ENCODE data around the gene DPP4.
A peak's percentile ranks its signal among the peaks of the same experiment; 100 is the strongest.

The DPP4 gene

DNA sequence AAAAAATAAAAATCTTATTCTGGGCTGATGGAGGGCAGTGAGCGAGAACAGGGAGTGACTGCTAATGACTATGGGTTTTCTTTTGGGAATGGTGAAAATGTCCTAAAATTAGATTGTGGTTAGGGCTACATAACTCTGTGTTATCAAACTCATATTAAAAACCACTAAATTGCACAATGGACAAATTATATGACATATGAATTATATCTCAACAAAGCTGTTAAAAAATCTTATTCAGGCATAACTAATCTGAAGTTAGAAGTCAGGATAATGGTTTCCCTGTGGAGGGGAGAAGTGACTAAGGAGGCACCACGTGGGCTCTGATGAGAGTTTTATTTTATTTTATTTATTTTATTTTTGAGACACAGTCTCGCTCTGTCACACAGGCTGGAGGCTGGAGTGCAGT lies 32.1 kb upstream of the DPP4 start:
- no peaks in the 10 kb centered on the region for H3K36me3 ChIP-seq (ENCODE audit: control insufficient read depth in 2 of 2, insufficient read depth in 1 of 2, low read length in 2 of 2)
- H3K4me1 ChIP-seq (ENCODE audit: control insufficient read depth, insufficient read depth, low read length), result no peaks in the 10 kb centered on the region
- ChIA-PET POLR2A (no interaction called here), CTCF (interaction anchor here (0.6 kb wide), 1 partner anchor 192 kb away, joined by 3 read pairs; no protein-coding TSS in a partner anchor)
- no peak overlapping the region for H3K27ac ChIP-seq (ENCODE audit: extremely low read depth, low read depth, low read length)
- TF ChIP-seq, protein P1, sequence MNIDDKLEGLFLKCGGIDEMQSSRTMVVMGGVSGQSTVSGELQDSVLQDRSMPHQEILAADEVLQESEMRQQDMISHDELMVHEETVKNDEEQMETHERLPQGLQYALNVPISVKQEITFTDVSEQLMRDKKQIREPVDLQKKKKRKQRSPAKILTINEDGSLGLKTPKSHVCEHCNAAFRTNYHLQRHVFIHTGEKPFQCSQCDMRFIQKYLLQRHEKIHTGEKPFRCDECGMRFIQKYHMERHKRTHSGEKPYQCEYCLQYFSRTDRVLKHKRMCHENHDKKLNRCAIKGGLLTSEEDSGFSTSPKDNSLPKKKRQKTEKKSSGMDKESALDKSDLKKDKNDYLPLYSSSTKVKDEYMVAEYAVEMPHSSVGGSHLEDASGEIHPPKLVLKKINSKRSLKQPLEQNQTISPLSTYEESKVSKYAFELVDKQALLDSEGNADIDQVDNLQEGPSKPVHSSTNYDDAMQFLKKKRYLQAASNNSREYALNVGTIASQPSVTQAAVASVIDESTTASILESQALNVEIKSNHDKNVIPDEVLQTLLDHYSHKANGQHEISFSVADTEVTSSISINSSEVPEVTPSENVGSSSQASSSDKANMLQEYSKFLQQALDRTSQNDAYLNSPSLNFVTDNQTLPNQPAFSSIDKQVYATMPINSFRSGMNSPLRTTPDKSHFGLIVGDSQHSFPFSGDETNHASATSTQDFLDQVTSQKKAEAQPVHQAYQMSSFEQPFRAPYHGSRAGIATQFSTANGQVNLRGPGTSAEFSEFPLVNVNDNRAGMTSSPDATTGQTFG (tag by site-specific recombination; IDR thresholded peaks at IDR 0.05; ENCODE audit: borderline replicate concordance), result no peak
- TF ChIP-seq, protein P2, sequence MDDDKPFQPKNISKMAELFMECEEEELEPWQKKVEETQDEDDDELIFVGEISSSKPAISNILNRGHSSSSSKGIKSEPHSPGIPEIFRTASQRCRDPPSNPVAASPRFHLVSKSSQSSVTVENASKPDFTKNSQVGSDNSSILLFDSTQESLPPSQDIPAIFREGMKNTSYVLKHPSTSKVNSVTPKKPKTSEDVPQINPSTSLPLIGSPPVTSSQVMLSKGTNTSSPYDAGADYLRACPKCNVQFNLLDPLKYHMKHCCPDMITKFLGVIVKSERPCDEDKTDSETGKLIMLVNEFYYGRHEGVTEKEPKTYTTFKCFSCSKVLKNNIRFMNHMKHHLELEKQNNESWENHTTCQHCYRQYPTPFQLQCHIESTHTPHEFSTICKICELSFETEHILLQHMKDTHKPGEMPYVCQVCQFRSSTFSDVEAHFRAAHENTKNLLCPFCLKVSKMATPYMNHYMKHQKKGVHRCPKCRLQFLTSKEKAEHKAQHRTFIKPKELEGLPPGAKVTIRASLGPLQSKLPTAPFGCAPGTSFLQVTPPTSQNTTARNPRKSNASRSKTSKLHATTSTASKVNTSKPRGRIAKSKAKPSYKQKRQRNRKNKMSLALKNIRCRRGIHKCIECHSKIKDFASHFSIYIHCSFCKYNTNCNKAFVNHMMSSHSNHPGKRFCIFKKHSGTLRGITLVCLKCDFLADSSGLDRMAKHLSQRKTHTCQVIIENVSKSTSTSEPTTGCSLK (tag by site-specific recombination; IDR thresholded peaks at IDR 0.05), result no peak
- H3K4me3 ChIP-seq (ENCODE audit: low read depth, low read length), result no peak overlapping the region
- H3K9me3 ChIP-seq (ENCODE audit: control insufficient read depth, insufficient read depth, low read depth, low read length), result no peaks in the 10 kb centered on the region

DNA sequence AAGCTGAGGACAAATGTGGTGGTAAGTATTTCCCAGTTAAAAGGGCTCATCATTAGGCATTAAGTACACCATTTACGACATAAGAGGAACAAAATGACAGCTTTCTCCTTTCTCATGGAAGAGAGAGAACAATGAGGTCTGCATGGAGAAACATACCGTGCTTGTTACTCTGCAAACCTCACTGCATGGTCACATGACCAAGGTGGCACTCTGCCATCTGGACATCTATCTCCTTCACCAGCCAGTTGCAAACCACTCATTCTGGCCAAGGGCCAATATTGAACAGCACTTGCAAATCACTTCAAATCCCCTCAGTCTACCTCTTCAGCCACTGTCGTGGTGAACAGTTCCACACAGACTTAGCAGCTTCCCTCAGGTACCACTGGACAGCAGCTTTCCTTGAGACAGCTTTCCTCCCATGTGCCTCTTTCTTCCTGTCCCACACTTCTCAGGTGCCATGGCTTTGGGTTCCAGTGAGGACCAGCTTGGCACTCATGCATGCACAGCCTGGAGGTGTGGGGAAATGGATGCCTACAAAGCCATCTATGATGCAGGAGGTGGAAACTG lies 29.5 kb upstream of the DPP4 start:
- TF ChIP-seq, protein P3, sequence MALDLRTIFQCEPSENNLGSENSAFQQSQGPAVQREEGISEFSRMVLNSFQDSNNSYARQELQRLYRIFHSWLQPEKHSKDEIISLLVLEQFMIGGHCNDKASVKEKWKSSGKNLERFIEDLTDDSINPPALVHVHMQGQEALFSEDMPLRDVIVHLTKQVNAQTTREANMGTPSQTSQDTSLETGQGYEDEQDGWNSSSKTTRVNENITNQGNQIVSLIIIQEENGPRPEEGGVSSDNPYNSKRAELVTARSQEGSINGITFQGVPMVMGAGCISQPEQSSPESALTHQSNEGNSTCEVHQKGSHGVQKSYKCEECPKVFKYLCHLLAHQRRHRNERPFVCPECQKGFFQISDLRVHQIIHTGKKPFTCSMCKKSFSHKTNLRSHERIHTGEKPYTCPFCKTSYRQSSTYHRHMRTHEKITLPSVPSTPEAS (tag by site-specific recombination; IDR thresholded peaks at IDR 0.05), result no peak
- TF ChIP-seq ZNF777 (tag by site-specific recombination; IDR thresholded peaks at IDR 0.05; ENCODE audit: borderline replicate concordance), result no peak
- TF ChIP-seq, protein P4, sequence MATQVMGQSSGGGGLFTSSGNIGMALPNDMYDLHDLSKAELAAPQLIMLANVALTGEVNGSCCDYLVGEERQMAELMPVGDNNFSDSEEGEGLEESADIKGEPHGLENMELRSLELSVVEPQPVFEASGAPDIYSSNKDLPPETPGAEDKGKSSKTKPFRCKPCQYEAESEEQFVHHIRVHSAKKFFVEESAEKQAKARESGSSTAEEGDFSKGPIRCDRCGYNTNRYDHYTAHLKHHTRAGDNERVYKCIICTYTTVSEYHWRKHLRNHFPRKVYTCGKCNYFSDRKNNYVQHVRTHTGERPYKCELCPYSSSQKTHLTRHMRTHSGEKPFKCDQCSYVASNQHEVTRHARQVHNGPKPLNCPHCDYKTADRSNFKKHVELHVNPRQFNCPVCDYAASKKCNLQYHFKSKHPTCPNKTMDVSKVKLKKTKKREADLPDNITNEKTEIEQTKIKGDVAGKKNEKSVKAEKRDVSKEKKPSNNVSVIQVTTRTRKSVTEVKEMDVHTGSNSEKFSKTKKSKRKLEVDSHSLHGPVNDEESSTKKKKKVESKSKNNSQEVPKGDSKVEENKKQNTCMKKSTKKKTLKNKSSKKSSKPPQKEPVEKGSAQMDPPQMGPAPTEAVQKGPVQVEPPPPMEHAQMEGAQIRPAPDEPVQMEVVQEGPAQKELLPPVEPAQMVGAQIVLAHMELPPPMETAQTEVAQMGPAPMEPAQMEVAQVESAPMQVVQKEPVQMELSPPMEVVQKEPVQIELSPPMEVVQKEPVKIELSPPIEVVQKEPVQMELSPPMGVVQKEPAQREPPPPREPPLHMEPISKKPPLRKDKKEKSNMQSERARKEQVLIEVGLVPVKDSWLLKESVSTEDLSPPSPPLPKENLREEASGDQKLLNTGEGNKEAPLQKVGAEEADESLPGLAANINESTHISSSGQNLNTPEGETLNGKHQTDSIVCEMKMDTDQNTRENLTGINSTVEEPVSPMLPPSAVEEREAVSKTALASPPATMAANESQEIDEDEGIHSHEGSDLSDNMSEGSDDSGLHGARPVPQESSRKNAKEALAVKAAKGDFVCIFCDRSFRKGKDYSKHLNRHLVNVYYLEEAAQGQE (tag by site-specific recombination; IDR thresholded peaks at IDR 0.05), result peak; percentile 71
- no peaks in the 10 kb centered on the region for H3K9me3 ChIP-seq (ENCODE audit: control insufficient read depth, insufficient read depth, low read depth, low read length)
- ChIA-PET POLR2A (no interaction called here), CTCF (interaction anchor here (0.8 to 0.9 kb wide), 2 partner anchors 22 to 223 kb away, joined by 3 to 4 read pairs; no protein-coding TSS in a partner anchor)
- H3K27ac ChIP-seq (ENCODE audit: extremely low read depth, low read depth, low read length), result no peak overlapping the region
- no peaks in the 10 kb centered on the region for H3K36me3 ChIP-seq (ENCODE audit: control insufficient read depth in 2 of 2, insufficient read depth in 1 of 2, low read length in 2 of 2)
- no peaks in the 10 kb centered on the region for H3K4me1 ChIP-seq (ENCODE audit: control insufficient read depth, insufficient read depth, low read length)
- H3K4me3 ChIP-seq (ENCODE audit: low read depth, low read length), result no peak overlapping the region

DNA sequence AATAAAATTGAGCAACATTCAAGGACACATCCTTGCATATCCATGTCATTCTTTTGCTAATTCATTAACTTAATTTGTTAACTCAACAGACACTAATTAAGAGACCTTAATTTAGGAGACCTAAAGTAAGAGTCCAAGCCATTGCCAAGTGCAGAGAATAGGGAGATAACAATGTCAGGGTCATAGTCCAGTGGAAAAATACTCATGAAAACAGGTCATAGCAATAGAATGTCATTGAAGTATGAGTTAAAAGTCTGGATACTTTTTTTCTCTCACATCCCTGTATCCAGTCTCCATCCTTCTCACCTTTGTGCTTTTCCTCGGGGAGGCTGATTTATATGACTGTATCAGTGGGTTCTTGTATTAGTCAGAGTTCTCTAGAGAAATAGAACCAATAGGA lies 26.6 kb upstream of the DPP4 start:
- H3K9me3 ChIP-seq (ENCODE audit: control insufficient read depth, insufficient read depth, low read depth, low read length), result no peaks in the 10 kb centered on the region
- H3K36me3 ChIP-seq (ENCODE audit: control insufficient read depth in 2 of 2, insufficient read depth in 1 of 2, low read length in 2 of 2), result no peaks in the 10 kb centered on the region
- H3K4me3 ChIP-seq (ENCODE audit: low read depth, low read length), result no peak overlapping the region
- H3K4me1 ChIP-seq (ENCODE audit: control insufficient read depth, insufficient read depth, low read length), result no peaks in the 10 kb centered on the region
- POLR2A ChIA-PET, result no interaction called here
- CTCF ChIA-PET, result no interaction called here
- no peak overlapping the region for H3K27ac ChIP-seq (ENCODE audit: extremely low read depth, low read depth, low read length)
- TF ChIP-seq ZNF112 (tag by site-specific recombination; IDR thresholded peaks at IDR 0.05), result no peak
- TF ChIP-seq, protein P4 (tag by site-specific recombination; IDR thresholded peaks at IDR 0.05), result no peak
- TF ChIP-seq ZNF138 (tag by site-specific recombination; IDR thresholded peaks at IDR 0.05; ENCODE audit: borderline replicate concordance), result no peak
- TF ChIP-seq, protein P1 (tag by site-specific recombination; IDR thresholded peaks at IDR 0.05; ENCODE audit: borderline replicate concordance), result no peak
- TF ChIP-seq, protein P5, sequence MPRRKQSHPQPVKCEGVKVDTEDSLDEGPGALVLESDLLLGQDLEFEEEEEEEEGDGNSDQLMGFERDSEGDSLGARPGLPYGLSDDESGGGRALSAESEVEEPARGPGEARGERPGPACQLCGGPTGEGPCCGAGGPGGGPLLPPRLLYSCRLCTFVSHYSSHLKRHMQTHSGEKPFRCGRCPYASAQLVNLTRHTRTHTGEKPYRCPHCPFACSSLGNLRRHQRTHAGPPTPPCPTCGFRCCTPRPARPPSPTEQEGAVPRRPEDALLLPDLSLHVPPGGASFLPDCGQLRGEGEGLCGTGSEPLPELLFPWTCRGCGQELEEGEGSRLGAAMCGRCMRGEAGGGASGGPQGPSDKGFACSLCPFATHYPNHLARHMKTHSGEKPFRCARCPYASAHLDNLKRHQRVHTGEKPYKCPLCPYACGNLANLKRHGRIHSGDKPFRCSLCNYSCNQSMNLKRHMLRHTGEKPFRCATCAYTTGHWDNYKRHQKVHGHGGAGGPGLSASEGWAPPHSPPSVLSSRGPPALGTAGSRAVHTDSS (tag by site-specific recombination; IDR thresholded peaks at IDR 0.05), result no peak
- no peak for TF ChIP-seq ZNF549 (tag by site-specific recombination; IDR thresholded peaks at IDR 0.05)
- TF ChIP-seq ZNF19 (tag by site-specific recombination; IDR thresholded peaks at IDR 0.05; ENCODE audit: low read depth), result no peak
- TF ChIP-seq ZNF544 (tag by site-specific recombination; IDR thresholded peaks at IDR 0.05), result no peak

All from HEK293 (cell line).